OCI-LY3 (cell line): ENCODE results near the gene CORO2B.

Experiments
- H2AFZ ChIP-seq: fragments of 200-600, 300-600 bp; shearing (Covaris generic); 2 replicates; pipeline ENCODE4 v1.6.0; 2014; ENCODE audit warnings: antibody characterized with exemption, low read depth, low read length
- H3K27ac ChIP-seq: fragments of 200-600, 300-600 bp; sonication (generic); 2 replicates; pipeline ENCODE4 v1.5.1; 2014; ENCODE audit warnings: mild to moderate bottlenecking, low read length, moderate library complexity, mixed read lengths
- H3K27me3 ChIP-seq: fragments of 200-600, 300-600 bp; sonication (generic); 2 replicates; pipeline ENCODE4 v1.6.1; 2014; ENCODE audit warnings: low read depth, low read length, mixed read lengths
- H3K36me3 ChIP-seq: fragments of 200-600, 300-600 bp; sonication (generic); replicated peaks from 2 replicates; pipeline ENCODE3; 2014; ENCODE audit warnings: low read depth, low read length, mixed read lengths
- H3K4me1 ChIP-seq: fragments of 300-600, 200-600 bp; sonication (generic); 2 replicates; pipeline ENCODE4 v1.6.1; 2014; ENCODE audit warnings: low read length, mixed read lengths
- H3K4me2 ChIP-seq: fragments of 200-600, 300-600 bp; sonication (generic); 2 replicates; pipeline ENCODE4 v1.6.1; 2014; ENCODE audit warnings: low read length, mixed read lengths
- H3K4me3 ChIP-seq: fragments of 300-600, 200-600 bp; sonication (generic); 2 replicates; pipeline ENCODE4 v1.5.1; 2014; ENCODE audit warnings: antibody characterized with exemption, mild to moderate bottlenecking, low read length, moderate library complexity
- H3K79me2 ChIP-seq: fragments of 300-600, 200-600 bp; shearing (Covaris generic); 2 replicates; pipeline ENCODE4 v1.6.1; 2014; ENCODE audit warnings: mild to moderate bottlenecking, low read length, mixed read lengths
- H3K9ac ChIP-seq: fragments of 300-600, 200-600 bp; shearing (Covaris generic); 2 replicates; pipeline ENCODE4 v1.6.0; 2014; ENCODE audit warnings: mild to moderate bottlenecking, low read length, moderate library complexity
- H3K9me3 ChIP-seq: fragments of 200-600, 300-600 bp; shearing (Covaris generic); 2 replicates; pipeline ENCODE4 v1.6.1; 2014; ENCODE audit warnings: low read length, mixed read lengths; ENCODE audit not compliant: insufficient read depth
- H4K20me1 ChIP-seq: fragments of 200-600, 300-600 bp; sonication (generic); 2 replicates; pipeline ENCODE4 v1.6.1; 2016; ENCODE audit warnings: low read length, mixed read lengths; ENCODE audit not compliant: insufficient read depth
- CTCF ChIP-seq: fragments of 200-600, 300-600 bp; sonication (generic); IDR thresholded peaks from 2 replicates; pipeline ENCODE4 v1.5.1; 2014; ENCODE audit warnings: antibody characterized with exemption, low read length, low read depth
- EZH2phosphoT487 ChIP-seq: fragments of 200-600 bp; shearing (Covaris generic); IDR thresholded peaks from 2 replicates; pipeline ENCODE4 v1.6.1; 2018; ENCODE audit warnings: antibody characterized with exemption, mixed run types, low read depth

Gene CORO2B

GRCh38 chr15:68542348-68542747, 36.4 kb upstream of the CORO2B start:
- Histone ChIP-seq H4K20me1 (no peaks in the 10 kb centered on the region), H3K9ac (no peak overlapping the region), H3K27me3 (peaks cover 59% of the 10 kb centered on the region), H3K4me2 (no peak overlapping the region), H3K27ac (no peak overlapping the region), H3K36me3 (no peaks in the 10 kb centered on the region), H3K79me2 (no peaks in the 10 kb centered on the region), H3K4me3 (no peak overlapping the region), H2AFZ (no peak overlapping the region), H3K4me1 (no peaks in the 10 kb centered on the region), H3K9me3 (no peaks in the 10 kb centered on the region)
- no peak for TF ChIP-seq CTCF
- TF ChIP-seq EZH2phosphoT487: no peak

GRCh38 chr15:68542771-68543164, 36.0 kb upstream of the CORO2B start:
- no peaks in the 10 kb centered on the region for H4K20me1 ChIP-seq
- no peaks in the 10 kb centered on the region for H3K9me3 ChIP-seq
- no peak overlapping the region for H3K4me2 ChIP-seq
- no peak overlapping the region for H2AFZ ChIP-seq
- no peak for TF ChIP-seq CTCF
- no peak for TF ChIP-seq EZH2phosphoT487
- H3K4me1 ChIP-seq: no peaks in the 10 kb centered on the region
- H3K36me3 ChIP-seq: no peaks in the 10 kb centered on the region
- H3K27me3 ChIP-seq: peaks cover 64% of the 10 kb centered on the region
- H3K79me2 ChIP-seq: no peaks in the 10 kb centered on the region
- H3K4me3 ChIP-seq: no peak overlapping the region
- no peak overlapping the region for H3K9ac ChIP-seq
- no peak overlapping the region for H3K27ac ChIP-seq

- H3K79me2 ChIP-seq: no peaks in the 10 kb centered on the region
- no peak overlapping the region for H2AFZ ChIP-seq
- no peaks in the 10 kb centered on the region for H3K9me3 ChIP-seq
- H3K36me3 ChIP-seq: no peaks in the 10 kb centered on the region
- peaks cover 3% of the 10 kb centered on the region for H3K4me1 ChIP-seq
- H3K9ac ChIP-seq: no peak overlapping the region
- peaks cover 67% of the 10 kb centered on the region for H3K27me3 ChIP-seq
- H3K27ac ChIP-seq: no peak overlapping the region
- H3K4me3 ChIP-seq: no peak overlapping the region
- no peaks in the 10 kb centered on the region for H4K20me1 ChIP-seq
- TF ChIP-seq EZH2phosphoT487: no peak
- no peak for TF ChIP-seq CTCF
- no peak overlapping the region for H3K4me2 ChIP-seq
Observed at GRCh38 chr15:68543165-68544008, 35.4 kb upstream of the CORO2B start.

GRCh38 chr15:68546318-68546717, 32.5 kb upstream of the CORO2B start:
- H3K9ac ChIP-seq: no peak overlapping the region

More at GRCh38 chr15:68546318-68546717, 32.5 kb upstream of the CORO2B start:
- no peaks in the 10 kb centered on the region for H3K9me3 ChIP-seq
- no peak overlapping the region for H3K4me2 ChIP-seq
- no peak overlapping the region for H2AFZ ChIP-seq
- no peak overlapping the region for H3K27ac ChIP-seq
- TF ChIP-seq EZH2phosphoT487 (no peak), CTCF (no peak)
- no peaks in the 10 kb centered on the region for H3K36me3 ChIP-seq
- peaks cover 69% of the 10 kb centered on the region for H3K27me3 ChIP-seq
- no peaks in the 10 kb centered on the region for H3K79me2 ChIP-seq
- H3K4me3 ChIP-seq: no peak overlapping the region
- H4K20me1 ChIP-seq: no peaks in the 10 kb centered on the region
- peaks cover 11% of the 10 kb centered on the region for H3K4me1 ChIP-seq
